GM12891 (cell line): Measurements from ENCODE around the gene PPP1R9A.

Source experiments
- PAX5 ChIP-seq: IDR thresholded peaks from 2 replicates; pipeline ENCODE4 v1.6.1; 2011; ENCODE audit warnings: low read length, moderate library complexity, mild to moderate bottlenecking; ENCODE audit not compliant: insufficient read depth, severe bottlenecking
- POLR2A ChIP-seq: IDR thresholded peaks from 2 replicates; pipeline ENCODE4 v1.6.1; 2011; ENCODE audit warnings: low read depth, low read length, control low read depth
- POLR2AphosphoS5 ChIP-seq: IDR thresholded peaks from 2 replicates; pipeline ENCODE4 v1.6.1; 2011; ENCODE audit warnings: low read depth, low read length, control low read depth
- POU2F2 ChIP-seq: IDR thresholded peaks from 2 replicates; pipeline ENCODE4 v1.6.1; 2011; ENCODE audit warnings: low read depth, mild to moderate bottlenecking, control low read depth, low read length, moderate library complexity
- SPI1 ChIP-seq: IDR thresholded peaks from 2 replicates; pipeline ENCODE4 v1.6.1; 2011; ENCODE audit warnings: low read depth, low read length, control low read depth
- TAF1 ChIP-seq: IDR thresholded peaks from 2 replicates; pipeline ENCODE4 v1.6.1; 2011; ENCODE audit warnings: low read depth, low read length, control low read depth

DNA sequence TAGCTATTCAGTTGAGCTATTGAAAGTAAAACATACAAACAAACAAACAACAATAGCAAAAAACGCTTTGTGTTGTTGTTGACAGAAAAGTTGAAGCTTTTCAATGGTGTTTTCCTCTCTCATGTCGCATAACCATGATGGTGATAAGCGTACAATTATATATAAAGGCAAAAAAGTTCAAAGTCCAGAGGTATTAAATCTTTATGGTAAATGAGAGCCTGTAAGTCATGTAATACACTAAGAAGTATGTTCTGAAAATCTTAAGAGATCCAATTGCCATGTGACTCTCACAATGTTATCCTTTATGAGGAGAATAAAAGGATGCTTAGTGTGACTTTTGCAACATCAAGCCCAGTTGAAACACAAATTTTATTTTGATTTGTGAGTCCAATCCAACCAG, 93.9 kb downstream of the PPP1R9A start:
- TF ChIP-seq PAX5 (no peak), TAF1 (no peak), POLR2AphosphoS5 (no peak), POLR2A (no peak), POU2F2 (no peak), SPI1 (no peak)
